Myocyte (in vitro differentiated cells): ENCODE data around the gene ATXN7. TPM values are rescaled to one million over a fixed set of nuclear protein-coding genes. Genes with fewer than 3 reads are reported as not detected.

ENCODE experiments used
- DNase-seq: peaks from one replicate; pipeline ENCODE4 v3.0.0-alpha.2; 2012; ENCODE audit warnings: low read depth
- polyA plus RNA-seq: library from polyadenylated mRNA; unstranded; fragments of >200 nt; gene quantifications from one replicate; pipeline ENCODE4 v1.2.1, GENCODE V29; 2012; ENCODE audit warnings: missing spikeins
- total RNA-seq: library from RNA; depleted of rRNA; stranded (reverse); fragments of >200 nt; gene quantifications from 2 replicates; pipeline ENCODE4 v1.2.3, GENCODE V29; 2014

Gene ATXN7, protein sequence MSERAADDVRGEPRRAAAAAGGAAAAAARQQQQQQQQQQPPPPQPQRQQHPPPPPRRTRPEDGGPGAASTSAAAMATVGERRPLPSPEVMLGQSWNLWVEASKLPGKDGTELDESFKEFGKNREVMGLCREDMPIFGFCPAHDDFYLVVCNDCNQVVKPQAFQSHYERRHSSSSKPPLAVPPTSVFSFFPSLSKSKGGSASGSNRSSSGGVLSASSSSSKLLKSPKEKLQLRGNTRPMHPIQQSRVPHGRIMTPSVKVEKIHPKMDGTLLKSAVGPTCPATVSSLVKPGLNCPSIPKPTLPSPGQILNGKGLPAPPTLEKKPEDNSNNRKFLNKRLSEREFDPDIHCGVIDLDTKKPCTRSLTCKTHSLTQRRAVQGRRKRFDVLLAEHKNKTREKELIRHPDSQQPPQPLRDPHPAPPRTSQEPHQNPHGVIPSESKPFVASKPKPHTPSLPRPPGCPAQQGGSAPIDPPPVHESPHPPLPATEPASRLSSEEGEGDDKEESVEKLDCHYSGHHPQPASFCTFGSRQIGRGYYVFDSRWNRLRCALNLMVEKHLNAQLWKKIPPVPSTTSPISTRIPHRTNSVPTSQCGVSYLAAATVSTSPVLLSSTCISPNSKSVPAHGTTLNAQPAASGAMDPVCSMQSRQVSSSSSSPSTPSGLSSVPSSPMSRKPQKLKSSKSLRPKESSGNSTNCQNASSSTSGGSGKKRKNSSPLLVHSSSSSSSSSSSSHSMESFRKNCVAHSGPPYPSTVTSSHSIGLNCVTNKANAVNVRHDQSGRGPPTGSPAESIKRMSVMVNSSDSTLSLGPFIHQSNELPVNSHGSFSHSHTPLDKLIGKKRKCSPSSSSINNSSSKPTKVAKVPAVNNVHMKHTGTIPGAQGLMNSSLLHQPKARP
- 6.9 and 8.7 TPM in 2 replicates for total RNA-seq
- polyA plus RNA-seq: 6.3 TPM

DNA sequence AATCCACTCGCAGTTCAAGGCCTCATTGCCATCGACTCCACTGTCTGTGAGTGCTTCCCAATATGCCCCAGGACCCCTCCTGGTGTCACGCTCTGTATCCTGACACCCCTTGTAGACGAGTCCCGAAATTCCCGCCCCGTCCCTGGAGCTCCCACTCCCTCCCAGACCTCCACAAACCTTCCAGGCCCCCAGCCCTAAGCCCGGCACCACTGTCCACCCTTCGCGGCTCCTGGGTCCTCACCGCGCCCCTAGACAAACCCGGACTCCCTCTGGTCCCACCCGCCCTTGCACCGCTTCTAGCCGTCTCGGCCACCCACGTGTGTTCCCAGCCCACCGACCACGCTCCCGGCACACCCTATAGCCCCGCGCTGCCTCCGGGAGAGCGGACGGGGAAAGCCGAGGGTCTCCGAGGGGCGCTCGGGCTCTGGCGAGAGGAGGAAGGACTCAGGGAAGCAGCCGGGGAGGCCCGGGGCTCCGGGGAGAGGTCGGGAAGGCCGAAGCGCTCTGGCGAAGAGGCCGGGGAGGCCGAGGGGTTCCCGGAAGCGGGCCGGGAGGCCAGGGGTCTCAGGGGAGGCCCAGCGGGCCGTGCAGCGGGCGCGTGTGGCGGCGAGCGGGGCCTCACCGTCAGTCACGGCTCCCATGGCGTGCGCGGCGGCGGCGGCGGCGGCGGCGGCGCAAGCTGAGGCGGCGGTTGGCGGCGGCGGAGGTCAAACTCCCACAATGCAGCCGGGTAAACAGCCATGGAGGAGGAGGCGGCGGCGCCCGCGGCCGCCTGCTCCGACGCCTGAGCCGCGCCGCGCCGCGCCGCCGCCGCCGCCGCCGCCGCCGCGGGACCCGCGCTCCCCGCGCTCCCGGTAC, at the start of gene ATXN7, which contains the start of gene THOC7:
ATXN7 (plus strand) TSS at position 718 of the 858 bp plus-strand sequence. CDS start 48,732 bp downstream, outside the sequence.
THOC7 (minus strand) TSS at position 656 of the 858 bp plus-strand sequence; CDS start at position 641, 15 bp downstream.
- DNase-seq: peak; percentile 77

DNA sequence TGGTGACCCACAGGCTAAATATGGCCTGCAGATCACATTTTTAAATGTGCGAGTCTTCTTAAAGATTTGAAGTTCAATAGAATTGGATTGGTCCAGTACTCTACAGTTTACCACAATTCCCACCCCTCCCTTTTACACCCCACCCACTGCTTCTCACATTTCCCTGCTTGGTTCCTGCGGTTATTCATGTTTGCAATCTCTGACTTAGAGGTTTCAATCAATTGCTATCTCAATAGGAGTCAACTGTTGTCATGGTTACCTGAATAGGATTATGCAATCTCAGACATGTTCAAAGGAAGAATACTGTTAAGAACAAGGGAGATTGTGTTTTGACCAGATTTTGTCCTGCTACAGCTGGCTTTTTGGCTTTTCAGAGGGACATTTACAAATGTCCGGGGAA, 49.4 kb upstream of the ATXN7 start:
- DNase-seq: no peak

DNA sequence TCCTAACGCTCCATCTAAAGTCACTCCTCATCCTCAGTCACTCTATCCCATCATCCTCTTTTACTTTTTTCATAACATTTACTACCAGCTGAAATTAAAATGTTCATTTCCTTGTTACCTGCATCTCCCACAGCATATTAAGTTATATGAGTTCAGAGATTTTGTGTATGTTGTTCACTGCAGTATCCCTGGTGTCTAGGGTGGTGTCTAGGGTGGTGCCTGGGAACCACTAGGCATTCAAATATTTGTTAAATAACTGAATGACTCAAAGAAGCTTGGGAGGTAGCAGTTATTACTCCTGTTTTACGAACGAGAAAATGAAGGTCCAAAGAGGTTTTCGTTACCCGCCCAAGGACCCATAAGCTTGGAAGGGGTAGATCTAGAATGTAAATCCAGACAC, 46.4 kb upstream of the ATXN7 start:
- no peak for DNase-seq

DNA sequence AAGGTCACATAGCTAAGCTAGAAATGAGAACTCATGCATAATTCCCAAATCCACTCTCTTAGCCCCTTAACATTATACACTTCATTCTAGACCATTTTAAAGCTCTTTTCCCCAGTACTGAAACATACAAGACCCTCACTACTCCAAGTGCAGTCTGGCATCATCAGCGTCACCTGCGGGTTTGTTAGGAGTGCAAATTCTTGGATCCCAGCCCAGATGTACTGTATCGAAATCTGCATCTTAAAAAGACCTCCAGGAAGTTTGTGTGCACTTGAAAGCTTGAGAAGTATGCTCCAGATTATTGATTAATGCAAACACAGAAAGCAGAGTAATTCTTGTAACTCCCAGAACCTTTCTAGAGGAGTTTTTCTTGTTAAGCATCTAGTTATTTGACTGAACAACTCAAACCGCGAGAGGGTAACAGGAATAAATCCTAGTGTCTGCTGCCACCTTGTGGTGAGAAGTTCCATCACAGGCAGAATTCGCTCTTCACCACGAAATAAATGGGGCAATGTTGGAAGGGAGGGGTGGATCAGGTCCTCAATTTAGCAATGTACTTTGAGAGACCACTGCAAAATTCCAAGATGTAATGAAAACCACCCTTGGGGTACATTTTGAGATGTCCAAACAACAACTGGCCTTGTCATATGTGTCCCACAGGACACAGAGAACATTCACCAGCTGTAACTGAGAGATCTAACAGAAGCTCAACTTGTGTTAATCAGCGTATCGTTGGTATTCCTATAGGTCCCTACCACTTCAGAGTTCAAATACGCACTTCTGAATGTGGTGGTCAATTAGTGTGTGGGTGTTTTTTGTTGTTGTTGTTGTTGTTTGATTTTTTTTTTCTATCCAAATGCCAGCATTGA, 45.2 kb upstream of the ATXN7 start:
- peak; percentile 72 for DNase-seq

DNA sequence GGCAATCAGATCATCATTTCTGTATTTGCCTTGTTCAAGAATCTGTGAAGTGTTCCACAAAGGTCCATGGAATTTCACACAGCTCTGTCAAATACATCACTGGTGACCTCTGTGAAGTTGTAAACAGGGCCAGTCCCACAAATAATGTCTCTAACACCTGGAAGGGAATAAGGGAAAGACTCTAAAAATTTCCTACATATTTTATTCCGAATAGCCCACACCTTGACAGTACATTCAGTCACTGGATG, 44.6 kb upstream of the ATXN7 start, which contains the start of gene C3orf49:
C3orf49 (plus strand) TSS at position 149 of the 248 bp plus-strand sequence. CDS start 173 bp downstream, outside the sequence.
- DNase-seq: no peak

DNA sequence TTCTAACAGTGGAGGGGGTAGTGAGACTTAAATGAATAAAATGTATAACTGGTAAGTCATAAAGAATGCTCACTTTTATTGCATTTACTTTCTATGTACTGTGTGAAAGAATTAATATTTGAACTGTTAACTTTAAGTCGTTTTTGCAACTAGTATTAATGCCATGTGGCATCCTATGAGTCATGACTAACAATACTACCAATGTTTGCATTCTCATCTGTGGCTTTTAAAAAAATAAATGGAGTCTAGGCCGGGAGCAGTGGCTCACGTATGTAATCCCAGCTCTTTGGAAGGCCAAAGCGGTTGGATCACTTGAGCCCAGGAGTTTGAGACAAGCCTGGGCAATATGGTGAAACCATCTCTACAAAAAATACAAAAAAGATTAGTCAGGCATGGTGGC, 39.4 kb upstream of the ATXN7 start:
- DNase-seq: no peak

DNA sequence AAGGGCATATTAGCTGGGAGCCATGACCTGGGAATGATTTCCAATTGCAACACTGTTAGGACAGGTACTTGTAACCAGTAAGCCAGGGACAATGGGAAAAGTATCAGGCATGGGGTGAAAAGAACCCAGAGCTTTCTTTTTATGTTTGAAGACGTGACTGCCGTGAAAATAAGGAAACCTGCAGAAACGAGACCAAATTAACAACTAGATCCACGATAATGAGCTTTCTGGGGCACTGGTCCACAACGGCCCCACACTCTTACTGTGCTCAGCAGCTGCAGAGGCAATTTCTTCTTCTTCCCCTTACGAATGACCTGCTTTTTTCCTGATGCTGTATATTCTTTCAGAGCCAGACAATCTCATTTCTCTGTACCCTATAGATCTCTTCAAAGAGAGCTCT, 33.1 kb upstream of the ATXN7 start:
- no peak for DNase-seq

DNA sequence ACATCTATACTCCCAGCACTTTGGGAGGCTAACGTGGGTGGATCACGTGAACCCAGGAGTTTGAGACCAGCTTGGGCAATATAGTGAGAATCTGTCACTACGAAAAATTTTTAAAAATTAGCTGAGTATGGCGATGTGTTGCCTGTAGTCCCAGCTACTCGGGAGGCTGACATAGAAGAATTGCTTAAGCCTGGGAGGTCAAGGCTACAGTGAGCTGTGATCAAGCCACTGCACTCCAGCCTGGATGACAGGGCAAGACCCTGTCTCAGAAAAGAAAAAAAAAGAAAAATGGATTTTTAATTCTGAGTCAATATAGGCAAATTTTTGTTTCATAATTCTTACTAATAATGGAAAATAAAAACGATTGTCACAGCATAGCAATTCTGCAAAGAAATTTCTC, 31.3 kb upstream of the ATXN7 start:
- no peak for DNase-seq

DNA sequence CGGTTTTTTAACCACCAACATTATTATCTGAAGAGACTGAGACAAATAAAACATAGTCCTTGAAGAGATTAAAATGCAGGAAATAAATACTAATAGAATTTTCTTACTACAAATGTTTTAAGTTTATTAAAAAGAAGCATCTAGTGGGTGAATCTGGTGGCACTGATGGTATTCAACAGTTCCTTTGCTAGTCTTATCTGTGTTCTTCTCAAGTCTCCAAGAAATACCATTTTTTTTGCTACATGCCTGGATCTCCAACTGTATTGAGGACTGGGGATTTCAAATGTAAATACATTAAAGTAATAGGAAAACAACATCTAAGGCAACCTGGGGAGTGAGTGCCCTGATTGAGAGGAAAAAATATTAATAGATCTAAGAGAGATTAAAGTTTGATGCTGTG, 22.0 kb upstream of the ATXN7 start:
- no peak for DNase-seq

DNA sequence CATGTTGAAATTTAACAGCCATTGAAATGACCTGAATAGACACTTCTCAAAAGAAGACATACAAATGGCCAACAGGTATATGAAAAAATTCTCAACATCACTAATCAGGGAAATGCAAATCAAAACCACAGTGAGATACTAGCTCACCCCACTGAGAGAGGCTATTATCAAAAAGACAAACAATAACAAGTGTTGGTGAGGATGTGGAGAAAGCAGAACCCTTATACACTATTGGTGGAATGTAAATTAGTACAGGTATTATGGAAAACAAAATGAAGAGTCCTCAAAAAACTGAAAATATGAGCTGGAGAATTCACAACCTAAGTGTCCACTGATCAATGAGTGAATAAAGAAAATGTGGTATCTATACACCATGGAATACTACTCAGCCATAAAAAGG, 21.5 kb upstream of the ATXN7 start:
- DNase-seq: no peak

DNA sequence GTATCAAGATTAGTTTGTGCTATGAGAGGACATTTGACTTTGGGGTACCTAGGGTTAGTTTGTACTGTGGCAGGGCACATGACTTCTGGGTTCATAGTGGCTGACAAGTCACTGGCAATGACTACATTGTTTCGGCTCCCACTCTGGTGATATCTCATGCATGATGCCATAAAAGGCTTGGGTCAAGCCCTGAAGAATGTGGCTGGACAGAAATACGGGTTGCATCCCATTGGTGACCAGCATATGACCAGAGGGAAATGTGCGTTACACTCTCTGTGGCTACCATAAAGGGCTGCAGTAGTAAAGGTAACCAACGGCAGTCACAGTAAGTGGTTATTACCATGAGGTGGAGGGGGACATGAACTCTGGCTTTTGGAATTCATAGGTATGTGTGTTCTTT, 18.5 kb upstream of the ATXN7 start:
- no peak for DNase-seq

DNA sequence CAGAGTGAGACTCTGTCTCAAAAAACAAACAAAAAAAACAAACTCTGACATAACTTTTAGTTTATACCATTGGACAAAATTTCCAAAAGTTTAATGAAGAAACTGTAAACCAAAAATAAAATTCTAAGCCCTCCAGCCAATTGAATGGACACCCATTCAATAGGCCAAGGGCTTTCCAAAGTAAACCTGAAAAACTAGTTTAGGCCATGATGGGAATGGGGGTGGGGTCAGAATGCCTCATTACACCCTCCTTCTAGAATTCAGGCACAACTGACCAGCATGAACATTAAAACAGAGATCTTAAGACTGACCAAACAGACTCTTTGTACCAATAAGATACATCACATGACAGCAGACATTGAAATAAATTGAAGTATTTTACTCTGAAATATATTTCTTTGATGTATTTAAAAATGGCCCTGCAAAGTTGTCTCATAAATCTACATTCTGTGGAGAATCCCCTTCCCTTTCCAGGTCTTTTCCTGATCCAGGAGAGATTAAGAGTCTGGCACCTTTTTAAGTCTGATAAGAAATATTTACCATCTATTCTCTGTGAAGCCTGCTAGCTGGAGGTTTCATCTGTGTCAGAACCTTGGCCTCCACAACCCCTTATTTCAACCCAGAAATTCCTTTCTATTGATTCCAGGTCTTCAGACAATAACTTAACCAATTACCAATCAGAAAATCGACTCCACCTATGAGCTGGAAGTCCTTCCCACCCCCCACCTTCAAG, 15.8 kb upstream of the ATXN7 start:
- no peak for DNase-seq

DNA sequence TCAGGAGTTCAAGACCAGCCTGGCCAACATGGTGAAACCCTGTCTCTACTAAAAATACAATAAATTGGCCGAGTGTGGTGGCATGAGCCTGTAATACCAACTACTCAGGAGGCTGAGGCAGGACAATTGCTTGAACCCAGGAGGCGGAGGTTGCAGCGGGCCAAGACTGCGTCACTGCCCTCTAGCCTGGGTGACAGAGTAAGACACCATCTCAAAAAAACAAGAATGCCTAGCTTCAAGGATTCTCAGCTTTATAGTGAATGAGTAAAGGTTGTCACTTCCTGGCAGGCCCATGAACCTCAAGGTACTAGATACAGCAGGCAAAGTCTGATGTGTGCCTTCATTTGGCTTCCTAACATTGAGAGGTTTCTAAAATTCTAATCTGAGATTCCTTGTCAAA, 14.5 kb upstream of the ATXN7 start:
- DNase-seq: no peak

DNA sequence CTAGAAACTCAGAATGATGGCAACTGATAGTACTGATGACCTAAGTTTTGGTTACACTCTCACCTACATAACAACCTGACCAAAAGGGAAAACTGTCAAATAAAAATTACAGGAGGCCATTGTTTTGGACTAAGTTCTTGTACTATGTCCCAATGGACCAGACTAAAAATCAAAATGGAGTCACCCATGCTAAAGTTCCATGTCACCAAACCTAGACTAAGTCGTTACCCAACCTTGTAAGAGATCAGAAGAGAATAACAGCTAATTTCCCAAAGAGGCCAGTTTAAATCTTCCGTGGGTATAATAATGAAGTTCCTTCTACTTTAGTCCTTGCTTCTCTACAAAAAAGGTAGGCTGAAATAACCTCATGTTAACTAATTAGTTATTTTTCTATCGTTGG, 12.4 kb upstream of the ATXN7 start:
- no peak for DNase-seq

DNA sequence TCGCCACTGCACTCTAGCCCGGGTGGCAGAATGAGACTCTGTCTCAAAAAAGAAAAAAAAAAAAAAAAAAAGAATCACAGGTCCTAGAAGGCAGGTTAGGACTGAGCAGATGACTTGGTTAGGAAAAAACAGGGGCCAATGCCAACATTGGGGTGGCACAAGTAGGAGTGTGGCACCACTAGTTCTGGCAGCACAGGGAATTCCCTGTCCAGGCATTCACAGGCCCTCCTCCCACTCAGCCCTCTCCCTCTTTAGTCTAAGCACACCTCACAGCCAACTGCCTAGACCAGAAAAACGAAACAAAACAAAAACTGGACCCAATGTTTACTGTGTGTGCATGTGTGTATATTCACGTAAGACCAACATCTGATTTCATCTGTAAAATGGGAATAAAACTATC, 10.6 kb upstream of the ATXN7 start:
- no peak for DNase-seq

DNA sequence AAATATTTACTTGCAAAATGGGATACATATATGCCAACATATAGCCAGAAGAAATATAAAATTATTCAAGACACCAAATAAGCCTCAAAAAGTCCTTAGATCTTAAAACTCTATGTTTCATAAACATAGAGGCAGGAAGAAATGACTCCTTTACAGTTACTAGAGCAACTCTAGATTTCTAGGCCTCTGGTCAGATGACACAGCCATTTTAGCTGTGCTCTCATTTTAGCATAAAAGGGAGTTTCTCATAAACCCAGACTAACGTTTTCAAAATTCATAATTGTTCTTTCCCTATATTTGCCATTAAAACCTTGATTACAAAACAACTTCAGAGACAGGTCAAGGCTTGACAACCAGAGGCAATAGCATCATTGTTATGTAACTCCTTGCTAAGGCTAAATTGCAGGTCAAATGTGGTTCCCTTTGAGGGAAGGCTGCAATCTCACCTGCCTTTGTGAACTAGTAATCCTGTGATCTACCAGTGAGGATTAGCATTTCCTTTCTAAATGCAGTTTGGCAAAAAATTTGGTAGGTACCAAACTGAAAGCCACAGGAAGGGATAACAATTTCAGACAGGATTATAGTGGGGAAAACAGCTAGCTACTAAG, 8.2 kb upstream of the ATXN7 start:
- DNase-seq: no peak

DNA sequence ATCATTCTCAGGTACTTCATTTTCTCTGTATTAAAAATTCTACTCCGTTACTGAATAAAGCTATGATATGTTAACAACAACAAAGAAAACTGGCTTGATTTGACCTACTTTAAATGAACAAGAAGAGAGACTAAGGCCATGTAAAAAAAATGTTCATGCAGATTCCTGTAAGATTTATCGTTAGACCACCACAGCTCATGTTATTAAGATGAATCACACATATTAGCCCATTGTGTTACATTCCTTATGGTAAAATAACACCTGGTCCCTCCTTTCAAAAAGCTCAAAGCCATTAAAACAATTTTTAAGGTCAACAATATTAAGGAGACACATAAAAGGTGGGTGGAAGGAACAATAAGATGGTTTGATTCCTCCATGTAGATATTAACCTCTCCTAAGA, 6.4 kb upstream of the ATXN7 start:
- DNase-seq: peak; percentile 17

DNA sequence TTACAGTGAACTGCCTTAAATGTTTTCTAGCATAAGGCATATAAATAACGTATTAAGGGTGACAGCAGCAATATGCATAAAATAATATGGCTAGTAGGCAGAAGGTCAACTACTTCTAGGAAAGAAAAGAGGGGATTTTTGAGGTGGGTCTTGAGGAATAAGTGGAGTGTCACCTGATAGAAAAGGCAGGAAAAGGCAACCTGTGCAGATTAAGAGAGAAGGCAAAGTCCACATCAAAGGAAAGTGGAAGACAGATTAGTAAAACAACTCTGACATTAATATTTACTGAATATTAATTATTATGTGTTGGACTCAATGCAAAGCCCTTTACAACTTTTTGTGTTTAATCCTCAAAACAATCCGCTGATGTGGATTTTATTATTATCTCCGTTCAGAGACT, 2.9 kb upstream of the ATXN7 start:
- DNase-seq: no peak

DNA sequence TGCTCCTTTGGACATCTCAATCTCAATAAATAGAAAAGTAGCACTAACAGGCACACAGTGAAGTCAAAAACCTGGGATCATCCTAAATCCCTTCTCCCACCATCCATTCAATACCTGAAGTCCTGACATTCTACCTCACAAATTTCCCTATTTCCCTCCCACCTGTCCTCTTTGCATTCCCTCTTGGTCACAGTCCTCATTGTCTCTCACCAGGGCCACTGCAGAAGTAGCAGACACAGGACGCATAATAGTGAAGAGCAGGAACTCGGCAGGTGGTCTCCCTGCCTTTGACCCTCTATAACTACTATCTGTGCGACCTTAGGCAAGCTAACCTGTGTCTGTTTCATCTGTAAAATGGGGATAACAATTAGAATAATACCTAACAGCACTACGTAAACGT, 2.4 kb upstream of the ATXN7 start:
- no peak for DNase-seq
